ENCODE data around the gene FAM222B.
"Not testable (repeated sequence)": the region's sequence is repeated elsewhere in the genome, so short reads cannot be mapped to it uniquely, and the experiment has no call there.

The FAM222B gene

DNA sequence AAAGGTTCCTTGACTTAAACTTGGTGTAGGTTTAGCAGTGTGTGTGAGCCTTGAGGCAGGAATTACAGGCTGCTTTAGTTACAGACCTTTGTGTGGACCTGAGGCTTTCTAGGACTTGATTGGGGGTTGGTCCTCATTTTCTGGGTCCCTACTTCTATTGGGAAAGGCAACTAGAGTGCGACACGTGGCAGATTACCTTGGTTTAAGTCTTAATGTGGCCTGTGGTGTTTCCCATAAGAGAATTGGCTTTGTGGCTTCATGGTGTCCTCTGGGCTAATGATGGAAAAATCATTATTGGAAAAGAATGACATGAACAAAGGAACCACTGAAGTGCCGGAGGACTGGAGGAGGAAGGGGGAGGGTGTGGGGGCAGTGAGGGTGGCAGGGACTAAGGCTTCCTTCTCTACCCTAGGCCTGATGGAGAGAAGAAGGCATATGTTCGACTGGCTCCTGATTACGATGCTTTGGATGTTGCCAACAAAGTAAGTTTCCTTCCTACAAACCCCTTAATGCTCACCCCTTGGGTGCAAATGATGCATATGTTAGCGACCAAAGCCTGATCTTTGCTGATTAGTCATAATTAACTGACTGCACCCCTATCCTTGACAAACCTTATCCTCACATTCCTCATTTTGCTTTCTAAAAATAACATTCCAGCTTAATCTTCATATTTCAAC, 119.3 kb downstream of the FAM222B start:
- Histone ChIP-seq H2BK5ac (ENCODE audit: low read length) (no peak overlapping the region), H3K4me3 (ENCODE audit: low read length) (no peak overlapping the region), H3K79me2 (ENCODE audit: control insufficient read depth, insufficient read depth, low read length) (peaks cover 31% of the 10 kb centered on the region), H3K56ac (ENCODE audit: low read length) (peak overlapping the region; percentile 73), H3K4me2 (ENCODE audit: low read length) (peak overlapping the region; percentile 16), H2BK15ac (replicated peaks; ENCODE audit: low read depth) (no peak overlapping the region), H3K23ac (ENCODE audit: low read length) (no peak overlapping the region), H3K36me3 (ENCODE audit: control insufficient read depth, insufficient read depth, low read length) (peaks cover 15% of the 10 kb centered on the region), H4K8ac (ENCODE audit: low read depth, low read length) (no peak overlapping the region), H3K9ac (ENCODE audit: low read length) (peak overlapping the region; percentile 61), H2AK5ac (ENCODE audit: low read length) (no peak overlapping the region), H3K79me1 (ENCODE audit: low read length) (peaks cover 10% of the 10 kb centered on the region), H2BK120ac (ENCODE audit: low read depth, low read length) (no peak overlapping the region), H3K27ac (ENCODE audit: low read depth, low read length) (no peak overlapping the region), H3K18ac (ENCODE audit: low read length) (no peak overlapping the region), H3K27me3 (ENCODE audit: insufficient read depth, low read length, poor library complexity) (no peaks in the 10 kb centered on the region), H4K5ac (ENCODE audit: low read length) (no peak overlapping the region), H3K4me1 (ENCODE audit: control insufficient read depth, low read depth, low read length) (peaks cover 2% of the 10 kb centered on the region), H3K4ac (ENCODE audit: low read depth, low read length) (no peak overlapping the region)
- DNase-seq: no peak
- no CpG with 5 or more reads among the region's 6 CpGs for WGBS (ENCODE audit: extremely low coverage, insufficient coverage, low lambda C conversion rate)

GRCh38 chr17:28722417-28723158, 120.0 kb downstream of the FAM222B start:
- no peak overlapping the region for H3K27ac ChIP-seq (ENCODE audit: low read depth, low read length)
- H3K9ac ChIP-seq (ENCODE audit: low read length): peak overlapping the region; percentile 61
- no peak overlapping the region for H3K4ac ChIP-seq (ENCODE audit: low read depth, low read length)
- H3K79me1 ChIP-seq (ENCODE audit: low read length): peaks cover 10% of the 10 kb centered on the region
- H3K4me2 ChIP-seq (ENCODE audit: low read length): peak overlapping the region; percentile 2
- no peak overlapping the region for H4K8ac ChIP-seq (ENCODE audit: low read depth, low read length)
- no peak overlapping the region for H2AK5ac ChIP-seq (ENCODE audit: low read length)
- H3K4me1 ChIP-seq (ENCODE audit: control insufficient read depth, low read depth, low read length): peaks cover 2% of the 10 kb centered on the region
- no peak overlapping the region for H2BK5ac ChIP-seq (ENCODE audit: low read length)
- no CpG with 5 or more reads among the region's 7 CpGs for WGBS (ENCODE audit: extremely low coverage, insufficient coverage, low lambda C conversion rate)
- H3K4me3 ChIP-seq (ENCODE audit: low read length): no peak overlapping the region
- H2BK15ac ChIP-seq (replicated peaks; ENCODE audit: low read depth): no peak overlapping the region
- peaks cover 15% of the 10 kb centered on the region for H3K36me3 ChIP-seq (ENCODE audit: control insufficient read depth, insufficient read depth, low read length)
- peaks cover 31% of the 10 kb centered on the region for H3K79me2 ChIP-seq (ENCODE audit: control insufficient read depth, insufficient read depth, low read length)
- no peak overlapping the region for H4K5ac ChIP-seq (ENCODE audit: low read length)
- peak overlapping the region; percentile 73 for H3K56ac ChIP-seq (ENCODE audit: low read length)
- no peak overlapping the region for H2BK120ac ChIP-seq (ENCODE audit: low read depth, low read length)
- no peak overlapping the region for H3K18ac ChIP-seq (ENCODE audit: low read length)
- no peak overlapping the region for H3K23ac ChIP-seq (ENCODE audit: low read length)
- H3K27me3 ChIP-seq (ENCODE audit: insufficient read depth, low read length, poor library complexity): no peaks in the 10 kb centered on the region
- no peak for DNase-seq

DNA sequence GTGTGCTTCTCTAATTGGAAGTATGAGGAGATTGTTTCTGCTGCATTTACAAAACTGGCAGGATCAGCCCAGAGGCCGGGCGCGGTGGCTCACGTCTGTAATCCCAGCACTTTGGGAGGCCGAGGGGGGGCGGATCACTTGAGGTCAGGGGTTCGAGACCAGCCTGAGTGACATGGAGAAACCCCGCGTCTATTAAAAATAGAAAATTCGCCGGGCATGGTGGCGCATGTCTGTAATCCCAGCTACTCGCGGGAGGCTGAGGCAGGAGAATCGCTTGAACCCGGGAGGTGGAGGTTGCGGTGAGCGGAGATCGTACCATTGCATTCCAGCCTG, 121.6 kb downstream of the FAM222B start:
- no CpG with 5 or more reads among the region's 19 CpGs for WGBS (ENCODE audit: extremely low coverage, insufficient coverage, low lambda C conversion rate)
- H3K4me1 ChIP-seq (ENCODE audit: control insufficient read depth, low read depth, low read length); H4K8ac ChIP-seq (ENCODE audit: low read depth, low read length); H2BK15ac ChIP-seq (replicated peaks; ENCODE audit: low read depth); H3K27me3 ChIP-seq (ENCODE audit: insufficient read depth, low read length, poor library complexity); DNase-seq; H3K4ac ChIP-seq (ENCODE audit: low read depth, low read length); H2BK5ac ChIP-seq (ENCODE audit: low read length); H2AK5ac ChIP-seq (ENCODE audit: low read length); H4K5ac ChIP-seq (ENCODE audit: low read length); H3K23ac ChIP-seq (ENCODE audit: low read length); H3K18ac ChIP-seq (ENCODE audit: low read length); H3K27ac ChIP-seq (ENCODE audit: low read depth, low read length); H2BK120ac ChIP-seq (ENCODE audit: low read depth, low read length): not testable (repeated sequence)
- peak overlapping the region; percentile 98 for H3K4me3 ChIP-seq (ENCODE audit: low read length)
- H3K36me3 ChIP-seq (ENCODE audit: control insufficient read depth, insufficient read depth, low read length): peaks cover 15% of the 10 kb centered on the region
- H3K79me1 ChIP-seq (ENCODE audit: low read length): peaks cover 14% of the 10 kb centered on the region
- peak overlapping the region; percentile 90 for H3K56ac ChIP-seq (ENCODE audit: low read length)
- peak overlapping the region; percentile 72 for H3K4me2 ChIP-seq (ENCODE audit: low read length)
- peak overlapping the region; percentile 98 for H3K9ac ChIP-seq (ENCODE audit: low read length)
- H3K79me2 ChIP-seq (ENCODE audit: control insufficient read depth, insufficient read depth, low read length): peaks cover 43% of the 10 kb centered on the region

GRCh38 chr17:28720247-28720996, 122.2 kb downstream of the FAM222B start:
- Histone ChIP-seq H3K56ac (ENCODE audit: low read length) (peak overlapping the region; percentile 98), H3K36me3 (ENCODE audit: control insufficient read depth, insufficient read depth, low read length) (peaks cover 15% of the 10 kb centered on the region), H3K79me1 (ENCODE audit: low read length) (peaks cover 19% of the 10 kb centered on the region), H2BK15ac (replicated peaks; ENCODE audit: low read depth) (no peak overlapping the region), H3K23ac (ENCODE audit: low read length) (peak overlapping the region; percentile 7), H2BK120ac (ENCODE audit: low read depth, low read length) (no peak overlapping the region), H2AK5ac (ENCODE audit: low read length) (peak overlapping the region; percentile 95), H3K4me1 (ENCODE audit: control insufficient read depth, low read depth, low read length) (peaks cover 5% of the 10 kb centered on the region), H3K4ac (ENCODE audit: low read depth, low read length) (peak overlapping the region; percentile 97), H3K4me3 (ENCODE audit: low read length) (peak overlapping the region; percentile 98), H3K79me2 (ENCODE audit: control insufficient read depth, insufficient read depth, low read length) (peaks cover 49% of the 10 kb centered on the region), H3K27ac (ENCODE audit: low read depth, low read length) (peak overlapping the region; percentile 68), H2BK5ac (ENCODE audit: low read length) (peak overlapping the region; percentile 89), H4K8ac (ENCODE audit: low read depth, low read length) (peak overlapping the region; percentile 0), H3K18ac (ENCODE audit: low read length) (peak overlapping the region; percentile 81), H3K4me2 (ENCODE audit: low read length) (peak overlapping the region; percentile 72), H3K27me3 (ENCODE audit: insufficient read depth, low read length, poor library complexity) (no peaks in the 10 kb centered on the region), H3K9ac (ENCODE audit: low read length) (peak overlapping the region; percentile 98), H4K5ac (ENCODE audit: low read length) (peak overlapping the region; percentile 81)
- WGBS (ENCODE audit: extremely low coverage, insufficient coverage, low lambda C conversion rate): no CpG with 5 or more reads among the region's 30 CpGs
- DNase-seq: peak; percentile 32

DNA sequence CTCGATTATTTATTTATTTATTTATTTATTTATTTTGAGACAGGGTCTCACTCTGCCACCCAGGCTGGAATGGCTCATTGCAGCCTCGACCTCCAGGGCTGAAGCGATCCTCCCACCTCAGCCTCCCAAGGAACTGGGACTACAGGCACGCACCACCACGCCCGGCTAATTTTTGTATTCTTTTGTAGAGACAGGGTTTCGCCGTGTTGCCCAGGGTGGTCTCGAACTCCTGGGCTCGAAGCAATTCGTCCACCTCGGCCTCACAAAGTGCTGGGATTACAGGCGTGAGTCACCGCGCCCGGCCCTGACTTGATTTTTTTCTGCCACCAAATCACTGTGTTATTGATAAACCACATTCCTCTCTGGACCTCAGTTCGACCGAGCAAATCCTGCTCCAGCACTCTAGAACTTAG, 123.6 kb downstream of the FAM222B start:
- peaks cover 23% of the 10 kb centered on the region for H3K36me3 ChIP-seq (ENCODE audit: control insufficient read depth, insufficient read depth, low read length)
- no peak overlapping the region for H2AK5ac ChIP-seq (ENCODE audit: low read length)

More for the DNA sequence above, 123.6 kb downstream of the FAM222B start:
- Histone ChIP-seq H2BK120ac (ENCODE audit: low read depth, low read length) (no peak overlapping the region), H3K23ac (ENCODE audit: low read length) (no peak overlapping the region), H3K4me1 (ENCODE audit: control insufficient read depth, low read depth, low read length) (peaks cover 5% of the 10 kb centered on the region), H2BK5ac (ENCODE audit: low read length) (peak overlapping the region; percentile 73), H3K9ac (ENCODE audit: low read length) (peak overlapping the region; percentile 93), H3K56ac (ENCODE audit: low read length) (peak overlapping the region; percentile 97), H4K8ac (ENCODE audit: low read depth, low read length) (no peak overlapping the region), H3K18ac (ENCODE audit: low read length) (peak overlapping the region; percentile 56), H3K79me1 (ENCODE audit: low read length) (peaks cover 29% of the 10 kb centered on the region), H3K4ac (ENCODE audit: low read depth, low read length) (peak overlapping the region; percentile 64), H3K4me2 (ENCODE audit: low read length) (peak overlapping the region; percentile 89), H3K27me3 (ENCODE audit: insufficient read depth, low read length, poor library complexity) (no peaks in the 10 kb centered on the region), H3K27ac (ENCODE audit: low read depth, low read length) (peak overlapping the region; percentile 88), H4K5ac (ENCODE audit: low read length) (no peak overlapping the region), H2BK15ac (replicated peaks; ENCODE audit: low read depth) (no peak overlapping the region), H3K4me3 (ENCODE audit: low read length) (peak overlapping the region; percentile 64), H3K79me2 (ENCODE audit: control insufficient read depth, insufficient read depth, low read length) (peaks cover 51% of the 10 kb centered on the region)
- DNase-seq: no peak
- WGBS (ENCODE audit: extremely low coverage, insufficient coverage, low lambda C conversion rate): no CpG with 5 or more reads among the region's 18 CpGs
